ENCODE measurements around the gene COL4A5.
"Not testable (repeated sequence)": the region's sequence is repeated elsewhere in the genome, so short reads cannot be mapped to it uniquely, and the experiment has no call there.

Gene COL4A5

GRCh38 chrX:108439426-108439942, at the start of gene COL4A5:
TSS of gene COL4A5 (plus strand) at chrX:108439838. CDS start at chrX:108440126, 288 bp downstream.
- in situ Hi-C loops (cut with MboI; ENCODE audit: low sequenced_read_pairs), result no loop called here

- in situ Hi-C loops (cut with MboI; ENCODE audit: low sequenced_read_pairs), result not testable (repeated sequence)
Measured at GRCh38 chrX:108390976-108391717, 48.5 kb upstream of the COL4A5 start.

- in situ Hi-C loops (cut with MboI; ENCODE audit: low sequenced_read_pairs), result no loop called here
Measured at GRCh38 chrX:108396188-108396891, 43.3 kb upstream of the COL4A5 start.

GRCh38 chrX:108396986-108397385, 42.7 kb upstream of the COL4A5 start:
- in situ Hi-C loops (cut with MboI; ENCODE audit: low sequenced_read_pairs), result no loop called here

GRCh38 chrX:108397627-108398391, 41.8 kb upstream of the COL4A5 start:
- in situ Hi-C loops (cut with MboI; ENCODE audit: low sequenced_read_pairs), result no loop called here

GRCh38 chrX:108399418-108400165, 40.0 kb upstream of the COL4A5 start:
- in situ Hi-C loops (cut with MboI; ENCODE audit: low sequenced_read_pairs), result no loop called here

GRCh38 chrX:108412783-108413182, 26.9 kb upstream of the COL4A5 start:
- in situ Hi-C loops (cut with MboI; ENCODE audit: low sequenced_read_pairs), result no loop called here

GRCh38 chrX:108415146-108415545, 24.5 kb upstream of the COL4A5 start:
- in situ Hi-C loops (cut with MboI; ENCODE audit: low sequenced_read_pairs), result no loop called here

- in situ Hi-C loops (cut with MboI; ENCODE audit: low sequenced_read_pairs), result no loop called here
Measured at GRCh38 chrX:108415891-108416290, 23.7 kb upstream of the COL4A5 start.

- in situ Hi-C loops (cut with MboI; ENCODE audit: low sequenced_read_pairs), result no loop called here
Measured at GRCh38 chrX:108417257-108417656, 22.4 kb upstream of the COL4A5 start.

GRCh38 chrX:108419401-108419800, 20.2 kb upstream of the COL4A5 start:
- in situ Hi-C loops (cut with MboI; ENCODE audit: low sequenced_read_pairs), result no loop called here

- in situ Hi-C loops (cut with MboI; ENCODE audit: low sequenced_read_pairs), result no loop called here
Measured at GRCh38 chrX:108420481-108420880, 19.2 kb upstream of the COL4A5 start.

GRCh38 chrX:108426262-108426661, 13.4 kb upstream of the COL4A5 start:
- in situ Hi-C loops (cut with MboI; ENCODE audit: low sequenced_read_pairs), result no loop called here

- in situ Hi-C loops (cut with MboI; ENCODE audit: low sequenced_read_pairs), result no loop called here
Measured at GRCh38 chrX:108435261-108435660, 4.4 kb upstream of the COL4A5 start.

- in situ Hi-C loops (cut with MboI; ENCODE audit: low sequenced_read_pairs), result no loop called here
Measured at GRCh38 chrX:108437349-108438109, 2.1 kb upstream of the COL4A5 start.

GRCh38 chrX:108438110-108438623, 1.5 kb upstream of the COL4A5 start, which contains the start of gene COL4A6:
TSS of gene COL4A6 (minus strand) at chrX:108438422. CDS start at chrX:108438196, 226 bp downstream.
- in situ Hi-C loops (cut with MboI; ENCODE audit: low sequenced_read_pairs), result no loop called here

- in situ Hi-C loops (cut with MboI; ENCODE audit: low sequenced_read_pairs), result no loop called here
Measured at GRCh38 chrX:108439961-108440696, 491 bp downstream of the COL4A5 start.

- in situ Hi-C loops (cut with MboI; ENCODE audit: low sequenced_read_pairs), result no loop called here
Measured at GRCh38 chrX:108442901-108443464, 3.3 kb downstream of the COL4A5 start.

GRCh38 chrX:108447303-108447702, 7.7 kb downstream of the COL4A5 start:
- in situ Hi-C loops (cut with MboI; ENCODE audit: low sequenced_read_pairs), result no loop called here
